HG03060 (cell line): ENCODE results near the gene TRUB1.

Source experiments
- ATAC-seq: cut with Tn5 transposase; IDR thresholded peaks from one replicate; pipeline ENCODE4 v1.9.1; 2021; ENCODE audit warnings: low read depth, moderate number of reproducible peaks; ENCODE audit not compliant: unreplicated experiment

Gene TRUB1

GRCh38 chr10:114973997-114974396, 36.0 kb downstream of the TRUB1 start:
- no peak for ATAC-seq

- no peak for ATAC-seq
These were observed 36.6 kb downstream of the TRUB1 start for GRCh38 chr10:114974625-114975024.

GRCh38 chr10:114975091-114975490, 37.1 kb downstream of the TRUB1 start:
- no peak for ATAC-seq

- ATAC-seq = no peak
These were observed 45.0 kb downstream of the TRUB1 start for GRCh38 chr10:114982989-114983388.

- ATAC-seq = no peak
These were observed 50.0 kb downstream of the TRUB1 start for GRCh38 chr10:114987995-114988394.

- ATAC-seq = no peak
These were observed 52.6 kb downstream of the TRUB1 start for GRCh38 chr10:114990586-114990985.

- ATAC-seq = no peak
These were observed 53.0 kb downstream of the TRUB1 start for GRCh38 chr10:114990991-114991390.

- ATAC-seq = no peak
These were observed 54.3 kb downstream of the TRUB1 start for GRCh38 chr10:114992189-114992775.

- ATAC-seq = no peak
These were observed 57.7 kb downstream of the TRUB1 start for GRCh38 chr10:114995468-114996247.

- ATAC-seq = no peak
These were observed 58.5 kb downstream of the TRUB1 start for GRCh38 chr10:114996542-114996941.

GRCh38 chr10:114998993-114999392, 61.0 kb downstream of the TRUB1 start:
- ATAC-seq = no peak

GRCh38 chr10:115001506-115002381, 63.7 kb downstream of the TRUB1 start:
- ATAC-seq = no peak

- ATAC-seq = no peak
These were observed 65.4 kb downstream of the TRUB1 start for GRCh38 chr10:115003396-115003795.

- ATAC-seq = no peak
These were observed 66.4 kb downstream of the TRUB1 start for GRCh38 chr10:115004236-115004862.

- no peak for ATAC-seq
These were observed 67.8 kb downstream of the TRUB1 start for GRCh38 chr10:115005771-115006170.

- ATAC-seq = no peak
These were observed 80.4 kb downstream of the TRUB1 start for GRCh38 chr10:115018185-115018931.

- ATAC-seq = no peak
These were observed 82.5 kb downstream of the TRUB1 start for GRCh38 chr10:115020449-115020848.

GRCh38 chr10:115022733-115023132, 84.7 kb downstream of the TRUB1 start:
- ATAC-seq = no peak

- no peak for ATAC-seq
These were observed 85.7 kb downstream of the TRUB1 start for GRCh38 chr10:115023715-115024114.

GRCh38 chr10:115024371-115024770, 86.4 kb downstream of the TRUB1 start:
- no peak for ATAC-seq
